ENCODE data around the gene IL1RAPL1. TPM values are rescaled to one million over a fixed set of nuclear protein-coding genes. Genes with fewer than 3 reads are reported as not detected.

The IL1RAPL1 gene
- total RNA-seq, 1 donor from 2014 or later: not detected

DNA sequence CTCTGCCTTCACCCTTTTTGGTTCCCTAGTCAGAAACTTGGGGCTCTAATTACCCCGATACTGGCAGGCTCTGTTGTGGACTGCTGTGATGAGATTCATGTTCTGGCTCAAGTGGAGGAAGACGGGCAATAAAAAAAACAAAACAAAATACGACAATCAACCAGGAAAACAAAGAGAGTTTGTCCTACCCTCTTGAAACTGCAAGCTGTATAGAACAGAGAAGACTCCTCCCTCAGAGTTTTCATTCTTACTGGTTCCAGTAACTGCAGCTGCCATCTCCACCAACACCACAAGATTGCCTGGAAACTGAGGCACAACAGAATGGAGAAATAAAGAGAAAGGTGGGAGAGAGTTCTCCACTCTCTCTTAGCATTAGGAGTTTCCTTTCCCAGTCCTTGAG is 11.1 kb upstream of the IL1RAPL1 start:
- DNase-seq (ENCODE audit: low read depth): no peak
- TF ChIP-seq, protein P1, sequence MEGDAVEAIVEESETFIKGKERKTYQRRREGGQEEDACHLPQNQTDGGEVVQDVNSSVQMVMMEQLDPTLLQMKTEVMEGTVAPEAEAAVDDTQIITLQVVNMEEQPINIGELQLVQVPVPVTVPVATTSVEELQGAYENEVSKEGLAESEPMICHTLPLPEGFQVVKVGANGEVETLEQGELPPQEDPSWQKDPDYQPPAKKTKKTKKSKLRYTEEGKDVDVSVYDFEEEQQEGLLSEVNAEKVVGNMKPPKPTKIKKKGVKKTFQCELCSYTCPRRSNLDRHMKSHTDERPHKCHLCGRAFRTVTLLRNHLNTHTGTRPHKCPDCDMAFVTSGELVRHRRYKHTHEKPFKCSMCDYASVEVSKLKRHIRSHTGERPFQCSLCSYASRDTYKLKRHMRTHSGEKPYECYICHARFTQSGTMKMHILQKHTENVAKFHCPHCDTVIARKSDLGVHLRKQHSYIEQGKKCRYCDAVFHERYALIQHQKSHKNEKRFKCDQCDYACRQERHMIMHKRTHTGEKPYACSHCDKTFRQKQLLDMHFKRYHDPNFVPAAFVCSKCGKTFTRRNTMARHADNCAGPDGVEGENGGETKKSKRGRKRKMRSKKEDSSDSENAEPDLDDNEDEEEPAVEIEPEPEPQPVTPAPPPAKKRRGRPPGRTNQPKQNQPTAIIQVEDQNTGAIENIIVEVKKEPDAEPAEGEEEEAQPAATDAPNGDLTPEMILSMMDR (conservative IDR thresholded peaks at IDR 0.05; ENCODE audit: low read depth, low read length): no peak
- H3K4me3 ChIP-seq (ENCODE audit: low read depth, low read length): no peak overlapping the region

DNA sequence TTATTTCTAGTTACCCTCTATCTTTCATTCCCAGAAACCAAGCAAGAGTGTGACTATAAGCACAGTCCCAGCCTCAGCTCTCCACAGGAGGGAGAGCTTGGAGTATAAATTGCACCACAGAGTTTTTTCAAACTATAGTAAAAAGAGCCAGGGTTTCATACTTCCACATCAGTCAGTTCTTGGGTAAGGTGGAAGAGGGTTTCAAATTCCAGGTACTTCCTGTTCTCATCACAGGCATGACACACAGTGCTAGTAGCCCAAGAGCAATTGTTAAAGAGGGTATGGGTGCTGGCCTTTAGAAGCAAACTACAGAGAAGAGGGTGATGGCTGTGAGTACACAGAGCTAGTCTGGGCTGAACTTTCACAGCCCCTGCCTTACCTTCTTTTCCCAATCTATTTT is 5.7 kb upstream of the IL1RAPL1 start:
- no peak overlapping the region for H3K4me3 ChIP-seq (ENCODE audit: low read depth, low read length)
- TF ChIP-seq, protein P1 (conservative IDR thresholded peaks at IDR 0.05; ENCODE audit: low read depth, low read length): no peak
- DNase-seq (ENCODE audit: low read depth): no peak

DNA sequence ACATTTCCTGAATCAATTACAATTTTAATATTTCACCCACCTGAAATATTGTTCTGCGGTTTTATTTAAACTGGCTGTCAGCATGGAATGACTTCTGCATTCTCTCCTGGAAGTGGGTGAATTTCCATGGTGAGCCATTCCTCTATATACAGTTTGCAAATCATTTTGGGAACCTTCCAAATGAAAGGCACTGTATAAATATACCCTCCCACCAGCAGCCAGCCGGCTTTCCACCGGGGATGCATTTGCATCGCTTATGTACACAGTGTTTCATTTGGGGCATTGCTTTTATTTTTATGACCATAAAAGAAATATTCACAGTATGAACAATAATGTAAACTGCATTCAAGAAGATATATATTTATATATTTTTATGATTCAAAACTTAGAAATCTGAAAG is 4.7 kb upstream of the IL1RAPL1 start:
- TF ChIP-seq, protein P1 (conservative IDR thresholded peaks at IDR 0.05; ENCODE audit: low read depth, low read length): no peak
- no peak overlapping the region for H3K4me3 ChIP-seq (ENCODE audit: low read depth, low read length)
- DNase-seq (ENCODE audit: low read depth): no peak

DNA sequence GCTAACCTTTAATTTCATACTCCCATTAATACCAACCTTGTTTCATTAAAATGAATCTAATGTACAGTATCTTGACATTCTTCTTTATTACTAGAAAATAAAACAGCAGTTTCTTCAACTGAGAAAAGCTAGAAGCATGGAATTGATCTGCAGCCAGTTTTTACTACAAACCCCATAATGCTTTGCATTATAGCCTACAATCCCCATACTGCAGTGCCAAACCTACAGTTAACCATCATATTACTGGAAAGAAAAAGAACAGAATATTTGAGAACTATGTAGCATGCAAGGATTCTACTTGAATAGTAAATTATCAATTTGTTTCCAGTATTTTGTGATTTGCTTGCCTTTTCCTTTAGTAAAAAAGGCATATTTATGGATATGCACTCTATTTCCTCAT is 3.2 kb upstream of the IL1RAPL1 start:
- TF ChIP-seq, protein P1 (conservative IDR thresholded peaks at IDR 0.05; ENCODE audit: low read depth, low read length): no peak
- H3K4me3 ChIP-seq (ENCODE audit: low read depth, low read length): no peak overlapping the region
- no peak for DNase-seq (ENCODE audit: low read depth)

DNA sequence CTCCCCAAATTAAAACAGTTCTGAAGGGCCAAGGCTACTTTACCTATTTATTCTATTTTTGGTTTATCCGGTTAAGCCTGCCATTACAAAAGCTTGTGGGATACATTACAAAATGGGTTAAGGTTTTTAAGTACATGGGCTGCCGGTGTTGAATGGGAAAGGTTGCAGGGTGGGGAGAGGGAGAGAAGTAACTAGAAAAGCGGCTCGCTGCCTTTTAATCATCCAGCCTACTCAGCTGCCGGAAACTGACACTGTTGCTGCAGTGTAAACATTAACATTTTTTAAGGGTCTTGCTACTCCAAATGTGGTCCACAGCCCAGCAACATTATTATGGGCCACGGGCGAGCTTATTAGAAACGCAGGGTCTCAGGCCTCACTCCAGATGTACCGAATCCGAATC is 1.5 kb upstream of the IL1RAPL1 start:
- peak overlapping the region; percentile 56 for H3K4me3 ChIP-seq (ENCODE audit: low read depth, low read length)
- TF ChIP-seq, protein P1 (conservative IDR thresholded peaks at IDR 0.05; ENCODE audit: low read depth, low read length): no peak

DNA sequence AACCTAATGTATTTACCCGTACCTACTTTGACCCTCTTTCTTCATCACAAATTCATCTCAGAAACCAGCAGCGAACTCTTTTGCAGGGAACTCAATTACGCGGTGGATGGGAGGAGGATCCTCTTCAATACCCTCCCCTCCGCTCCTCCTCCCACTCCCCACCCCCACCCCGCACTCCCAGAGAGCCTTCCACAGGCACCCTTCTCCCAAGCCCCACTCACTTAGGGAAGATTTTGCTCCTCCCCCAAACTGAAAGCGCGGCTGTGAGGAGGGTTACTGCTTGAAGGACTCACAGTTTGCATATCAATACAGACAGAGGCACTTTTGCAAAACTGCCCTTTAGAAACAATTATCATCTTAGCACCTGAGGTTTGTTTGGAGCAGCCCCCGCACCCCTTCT is 960 bp upstream of the IL1RAPL1 start:
- TF ChIP-seq, protein P1 (conservative IDR thresholded peaks at IDR 0.05; ENCODE audit: low read depth, low read length): no peak
- no peak for DNase-seq (ENCODE audit: low read depth)
- peak overlapping the region; percentile 56 for H3K4me3 ChIP-seq (ENCODE audit: low read depth, low read length)

More for the DNA sequence above, 1.5 kb upstream of the IL1RAPL1 start:
- DNase-seq (ENCODE audit: low read depth): no peak

DNA sequence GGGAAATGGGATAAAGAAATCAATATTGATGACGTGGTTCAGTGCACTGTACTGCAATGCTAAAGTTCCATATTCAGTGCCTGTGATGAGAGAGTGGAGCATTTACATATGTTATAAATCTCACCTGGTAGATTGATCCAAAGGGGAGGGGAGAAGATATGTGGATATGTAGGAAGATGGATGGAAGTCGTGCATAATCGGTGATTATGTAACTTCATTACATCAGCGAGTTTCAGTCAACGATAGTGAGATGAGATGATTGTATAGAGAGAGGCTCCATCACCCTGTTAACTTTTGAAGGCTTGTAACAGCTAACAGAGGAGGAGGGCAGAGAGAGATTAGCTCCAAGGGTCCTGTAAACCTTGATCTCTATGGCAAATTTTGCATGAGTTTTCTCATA is 1.8 kb downstream of the IL1RAPL1 start:
- no peak for DNase-seq (ENCODE audit: low read depth)
- no peak overlapping the region for H3K4me3 ChIP-seq (ENCODE audit: low read depth, low read length)
- TF ChIP-seq, protein P1 (conservative IDR thresholded peaks at IDR 0.05; ENCODE audit: low read depth, low read length): no peak

Measured in epithelial cell of proximal tubule (primary cell).